ENCODE results near the gene TCEANC2. TPM values are rescaled to one million over a fixed set of nuclear protein-coding genes. Genes with fewer than 3 reads are reported as not detected.
A peak's percentile ranks its signal among the peaks of the same experiment; 100 is the strongest.

The TCEANC2 gene
- total RNA-seq, 1 experiment from 2014 or later, result 5.3 TPM

- Histone ChIP-seq H4K5ac (ENCODE audit: insufficient read length, low read depth, low read length) (no peak overlapping the region), H3K4me1 (ENCODE audit: insufficient read depth, low read length) (no peaks in the 10 kb centered on the region), H3K27ac (ENCODE audit: insufficient read length, low read depth, low read length) (no peak overlapping the region), H3K79me1 (ENCODE audit: insufficient read depth, low read depth, low read length, poor library complexity, severe bottlenecking) (no peaks in the 10 kb centered on the region), H2BK20ac (ENCODE audit: low read depth, low read length, poor library complexity, severe bottlenecking) (no peak overlapping the region), H3K23me2 (ENCODE audit: insufficient read length, low read depth, low read length, poor library complexity, severe bottlenecking) (no peaks in the 10 kb centered on the region), H4K20me1 (ENCODE audit: control insufficient read depth, insufficient read depth, insufficient read length) (no peaks in the 10 kb centered on the region), H3T11ph (ENCODE audit: low read length) (no peak overlapping the region), H2BK5ac (ENCODE audit: insufficient read length, low read length) (no peak overlapping the region), H3K4me2 (ENCODE audit: insufficient read depth, insufficient read length, low read length) (no peak overlapping the region), H3K27me3 (ENCODE audit: insufficient read depth, low read length) (no peaks in the 10 kb centered on the region), H2BK120ac (ENCODE audit: low read depth, low read length, poor library complexity, severe bottlenecking) (no peak overlapping the region), H2AK5ac (ENCODE audit: insufficient read length, low read length) (no peak overlapping the region), H3K9me3 (ENCODE audit: control insufficient read depth, low read depth, low read length) (no peaks in the 10 kb centered on the region), H4K8ac (replicated peaks; ENCODE audit: insufficient read length, low read depth, low read length) (no peak overlapping the region), H3K79me2 (ENCODE audit: insufficient read depth, low read length) (no peaks in the 10 kb centered on the region), H3K14ac (ENCODE audit: insufficient read depth, low read length) (no peak overlapping the region), H2BK15ac (ENCODE audit: low read depth, low read length) (no peak overlapping the region), H3K56ac (ENCODE audit: insufficient read length, low read depth, low read length) (no peak overlapping the region), H2AFZ (ENCODE audit: low read length) (no peak overlapping the region), H3K9ac (ENCODE audit: extremely low read depth, insufficient read length, low read length) (no peak overlapping the region), H3K4ac (ENCODE audit: low read depth, low read length) (no peak overlapping the region), H2BK12ac (ENCODE audit: insufficient read length, low read depth, low read length) (no peak overlapping the region), H4K91ac (ENCODE audit: insufficient read length, low read depth, low read length) (no peak overlapping the region), H3K18ac (ENCODE audit: insufficient read length, low read depth, low read length) (no peak overlapping the region), H3K23ac (ENCODE audit: insufficient read length, low read depth, low read length) (no peak overlapping the region)
- no CpG with 5 or more reads among the region's 5 CpGs for WGBS (ENCODE audit: extremely low coverage, insufficient read length, low lambda C conversion rate)
- Mint-ChIP-seq H3K27me3 (ENCODE audit: low read depth) (no peaks in the 10 kb centered on the region; the same call in 1 of the 2 replicates), H3K27ac (no peak overlapping the region), H3K4me1 (peaks cover 2 to 5% of the 10 kb centered on the region in 2 experiments; a peak in 3 of 4 replicates), H3K36me3 (ENCODE audit: insufficient read depth in 1 of 3, low read depth in 3 of 3) (no peaks in the 10 kb centered on the region), H3K4me3 (no peak overlapping the region), H3K9me3 (no peaks in the 10 kb centered on the region)
- DNase-seq, result peak; percentile 12
- TF ChIP-seq CTCF (conservative IDR thresholded peaks at IDR 0.05), result no peak
Measured at GRCh38 chr1:54112705-54113368, 59.4 kb downstream of the TCEANC2 start.
